SK-N-SH (cell line): ENCODE data around the gene SLC9A8.

Experiments
- FOXM1 ChIP-seq: IDR thresholded peaks from 2 replicates; pipeline ENCODE4 v1.4.0; 2012; ENCODE audit warnings: low read depth, mild to moderate bottlenecking
- GATA2 ChIP-seq: sonication (generic); formaldehyde crosslinking; IDR thresholded peaks from 2 replicates; pipeline ENCODE4 v1.5.0; 2020; ENCODE audit warnings: mild to moderate bottlenecking, missing genetic modification reagents
- JUND ChIP-seq: IDR thresholded peaks from 2 replicates; pipeline ENCODE4 v1.4.0; 2012
- MXI1 ChIP-seq: IDR thresholded peaks from 2 replicates; pipeline ENCODE4 v1.6.1; 2012; ENCODE audit warnings: mild to moderate bottlenecking, low read depth, low read length, improper control_type of control experiment
- POLR2AphosphoS5 ChIP-seq: IDR thresholded peaks from 2 replicates; pipeline ENCODE4 v1.6.1; 2012; ENCODE audit warnings: low read depth, low read length
- RXRA ChIP-seq: IDR thresholded peaks from 2 replicates; pipeline ENCODE4 v1.4.0; 2012; ENCODE audit warnings: low read depth, mild to moderate bottlenecking, borderline replicate concordance
- SIN3A ChIP-seq: IDR thresholded peaks from 2 replicates; pipeline ENCODE4 v1.6.1; 2012; ENCODE audit warnings: low read depth, mild to moderate bottlenecking, low read length, moderate library complexity, borderline replicate concordance
- SMC3 ChIP-seq: IDR thresholded peaks from 2 replicates; pipeline ENCODE4 v1.6.1; 2012; ENCODE audit warnings: low read depth, low read length, improper control_type of control experiment
- TAF1 ChIP-seq: IDR thresholded peaks from 2 replicates; pipeline ENCODE4 v1.6.1; 2012; ENCODE audit warnings: low read depth, mild to moderate bottlenecking, low read length, moderate library complexity, borderline replicate concordance
- TCF12 ChIP-seq: IDR thresholded peaks from 2 replicates; pipeline ENCODE4 v1.4.0; 2012
- TF ChIP-seq, protein P1 (sequence below): fragments of 200-600 bp; sonication (generic); IDR thresholded peaks from 2 replicates; pipeline ENCODE4 v1.6.1; 2017; ENCODE audit warnings: antibody characterized with exemption, mild to moderate bottlenecking, moderate library complexity
- TF ChIP-seq, protein P2 (sequence below): IDR thresholded peaks from 2 replicates; pipeline ENCODE4 v1.4.0; 2012; ENCODE audit warnings: low read depth
- TF ChIP-seq, protein P3 (sequence below): IDR thresholded peaks from 2 replicates; pipeline ENCODE4; 2012

DNA sequence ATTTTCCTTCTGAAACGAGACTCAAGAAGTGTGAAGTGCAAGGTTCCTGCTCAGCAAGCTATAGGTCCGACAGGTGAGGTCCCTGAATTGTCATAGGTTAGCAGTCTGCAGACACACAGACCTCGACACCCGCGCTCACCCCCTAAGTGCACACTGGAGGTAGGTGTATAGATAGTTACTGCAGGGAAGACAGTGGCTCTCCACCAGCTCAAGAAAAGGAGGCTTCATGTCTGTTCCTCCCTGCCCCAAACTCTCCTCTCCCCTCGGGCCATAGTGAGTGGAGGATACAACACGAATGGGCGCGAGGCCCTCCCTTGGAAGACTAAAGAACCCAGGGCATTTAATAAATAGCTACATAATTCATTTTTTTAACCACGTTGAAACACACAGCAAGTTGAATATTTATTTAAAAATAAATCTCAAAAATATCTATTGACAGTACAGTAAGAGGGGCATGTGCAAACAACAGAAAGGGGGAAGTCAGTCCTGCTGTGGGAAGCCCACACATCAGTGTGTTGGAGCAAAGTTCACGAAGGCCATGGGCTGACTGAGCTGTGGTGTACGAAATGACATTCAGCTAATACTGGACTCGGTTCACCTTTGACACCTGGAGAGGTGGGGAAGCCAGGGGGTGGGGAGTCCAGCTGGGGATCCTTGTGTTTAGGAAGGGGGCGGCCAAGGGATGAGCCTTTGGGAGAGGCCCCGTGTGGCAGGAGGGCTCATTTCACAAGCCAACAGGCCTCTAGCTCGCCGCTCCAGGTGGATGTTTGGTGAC is 92.0 kb downstream of the SLC9A8 start:
- TF ChIP-seq, protein P1, sequence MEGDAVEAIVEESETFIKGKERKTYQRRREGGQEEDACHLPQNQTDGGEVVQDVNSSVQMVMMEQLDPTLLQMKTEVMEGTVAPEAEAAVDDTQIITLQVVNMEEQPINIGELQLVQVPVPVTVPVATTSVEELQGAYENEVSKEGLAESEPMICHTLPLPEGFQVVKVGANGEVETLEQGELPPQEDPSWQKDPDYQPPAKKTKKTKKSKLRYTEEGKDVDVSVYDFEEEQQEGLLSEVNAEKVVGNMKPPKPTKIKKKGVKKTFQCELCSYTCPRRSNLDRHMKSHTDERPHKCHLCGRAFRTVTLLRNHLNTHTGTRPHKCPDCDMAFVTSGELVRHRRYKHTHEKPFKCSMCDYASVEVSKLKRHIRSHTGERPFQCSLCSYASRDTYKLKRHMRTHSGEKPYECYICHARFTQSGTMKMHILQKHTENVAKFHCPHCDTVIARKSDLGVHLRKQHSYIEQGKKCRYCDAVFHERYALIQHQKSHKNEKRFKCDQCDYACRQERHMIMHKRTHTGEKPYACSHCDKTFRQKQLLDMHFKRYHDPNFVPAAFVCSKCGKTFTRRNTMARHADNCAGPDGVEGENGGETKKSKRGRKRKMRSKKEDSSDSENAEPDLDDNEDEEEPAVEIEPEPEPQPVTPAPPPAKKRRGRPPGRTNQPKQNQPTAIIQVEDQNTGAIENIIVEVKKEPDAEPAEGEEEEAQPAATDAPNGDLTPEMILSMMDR = no peak
- TF ChIP-seq FOXM1 = no peak
- no peak for TF ChIP-seq POLR2AphosphoS5
- no peak for TF ChIP-seq MXI1
- TF ChIP-seq, protein P2, sequence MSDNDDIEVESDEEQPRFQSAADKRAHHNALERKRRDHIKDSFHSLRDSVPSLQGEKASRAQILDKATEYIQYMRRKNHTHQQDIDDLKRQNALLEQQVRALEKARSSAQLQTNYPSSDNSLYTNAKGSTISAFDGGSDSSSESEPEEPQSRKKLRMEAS = no peak
- no peak for TF ChIP-seq TCF12
- no peak for TF ChIP-seq SMC3
- TF ChIP-seq GATA2 (CRISPR knock-in tag) = no peak
- no peak for TF ChIP-seq JUND
- no peak for TF ChIP-seq TAF1
- TF ChIP-seq SIN3A = no peak
- no peak for TF ChIP-seq RXRA
- TF ChIP-seq, protein P3, sequence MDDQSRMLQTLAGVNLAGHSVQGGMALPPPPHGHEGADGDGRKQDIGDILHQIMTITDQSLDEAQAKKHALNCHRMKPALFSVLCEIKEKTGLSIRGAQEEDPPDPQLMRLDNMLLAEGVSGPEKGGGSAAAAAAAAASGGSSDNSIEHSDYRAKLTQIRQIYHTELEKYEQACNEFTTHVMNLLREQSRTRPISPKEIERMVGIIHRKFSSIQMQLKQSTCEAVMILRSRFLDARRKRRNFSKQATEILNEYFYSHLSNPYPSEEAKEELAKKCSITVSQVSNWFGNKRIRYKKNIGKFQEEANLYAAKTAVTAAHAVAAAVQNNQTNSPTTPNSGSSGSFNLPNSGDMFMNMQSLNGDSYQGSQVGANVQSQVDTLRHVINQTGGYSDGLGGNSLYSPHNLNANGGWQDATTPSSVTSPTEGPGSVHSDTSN = no peak
